HepG2 (cell line): ENCODE measurements around the gene PLBD1. TPM values are rescaled to one million over a fixed set of nuclear protein-coding genes. Genes with fewer than 3 reads are reported as not detected.

ENCODE experiments used
- EEA1 ChIP-seq: sonication (generic); formaldehyde crosslinking; IDR thresholded peaks from 2 replicates; pipeline ENCODE4 v1.5.1; 2020; ENCODE audit warnings: mild to moderate bottlenecking, missing genetic modification reagents, borderline replicate concordance
- EHMT2 ChIP-seq: fragments of 200-600 bp; sonication (generic); IDR thresholded peaks from 2 replicates; pipeline ENCODE4 v1.7.0; 2017; ENCODE audit warnings: antibody characterized with exemption, low read depth, low read length, borderline replicate concordance
- HOMEZ ChIP-seq: IDR thresholded peaks from 2 replicates; pipeline ENCODE4 v1.6.1; 2016; ENCODE audit warnings: low read depth
- ISL2 ChIP-seq: sonication (generic); formaldehyde crosslinking; IDR thresholded peaks from 2 replicates; pipeline ENCODE4 v1.5.0; 2020; ENCODE audit warnings: missing genetic modification reagents
- PHF5A ChIP-seq: IDR thresholded peaks from one replicate; pipeline ENCODE4 v1.6.1; 2018; ENCODE audit warnings: low read depth, missing genetic modification reagents; ENCODE audit not compliant: unreplicated experiment
- REST ChIP-seq, 2 experiments: IDR thresholded peaks; 2 replicates each; pipeline ENCODE4 v1.6.1; 2011 to 2012; ENCODE audit warnings: low read length in 2 of 2, borderline replicate concordance in 1 of 2, low read depth in 1 of 2, mild to moderate bottlenecking in 1 of 2, moderate library complexity in 1 of 2
- ZNF577 ChIP-seq: sonication (generic); formaldehyde crosslinking; IDR thresholded peaks from 2 replicates; pipeline ENCODE4 v1.4.0; 2020; ENCODE audit warnings: mild to moderate bottlenecking, low read depth, missing genetic modification reagents, borderline replicate concordance
- polyA plus RNA-seq, 8 experiments: library from polyadenylated mRNA; depleted of rRNA in 3 of 8; stranded (reverse) in 7 of 8; unstranded in 1 of 8; fragments of >200 nt; fragmentation: Illumina TruSeq in 4 of 8; extraction: Trizol in 4 of 8; gene quantifications; 2 replicates each; pipeline versions ENCODE4 v1.2.1 to v1.2.3, GENCODE V29; 2011 to 2016; ENCODE audit warnings: low read depth in 4 of 8, missing spikeins in 1 of 8, mixed read lengths in 1 of 8; ENCODE audit not compliant: insufficient read depth in 1 of 8
- total RNA-seq, 5 experiments: library from RNA; depleted of rRNA; stranded (reverse); fragments of >200 nt; fragmentation: Illumina TruSeq; extraction: Trizol; gene quantifications; 2 replicates each; pipeline ENCODE4 v1.2.3, GENCODE V29; 2016; ENCODE audit warnings: low read depth in 1 of 5

The PLBD1 gene
- total and polyA plus RNA-seq, 2 of the 13 experiments (the other 11 are each of a cell fraction or from before 2014, with no cell fraction given): not detected

- TF ChIP-seq REST (IDR thresholded peaks at IDR 0.05; ENCODE audit: borderline replicate concordance in 1 of 2, low read depth in 1 of 2, low read length in 2 of 2) (no peak), EEA1 (CRISPR knock-in tag) (no peak), PHF5A (no peak), ZNF577 (CRISPR knock-in tag) (no peak), ISL2 (CRISPR knock-in tag) (no peak), HOMEZ (CRISPR knock-in tag) (no peak), EHMT2 (no peak)
- TF ChIP-seq, all 625 proteins: peak for 0
These were observed 26.8 kb downstream of the PLBD1 start (continued) for GRCh38 chr12:14540801-14541462.
